GM21737 (cell line): ENCODE results near the gene TPO.
"Not testable (repeated sequence)": the region's sequence is repeated elsewhere in the genome, so short reads cannot be mapped to it uniquely, and the experiment has no call there.

ENCODE experiments used
- ATAC-seq: cut with Tn5 transposase; IDR thresholded peaks from one replicate; pipeline ENCODE4 v1.9.1; 2021; ENCODE audit warnings: mild to moderate bottlenecking, moderate library complexity; ENCODE audit not compliant: unreplicated experiment

TPO gene

DNA sequence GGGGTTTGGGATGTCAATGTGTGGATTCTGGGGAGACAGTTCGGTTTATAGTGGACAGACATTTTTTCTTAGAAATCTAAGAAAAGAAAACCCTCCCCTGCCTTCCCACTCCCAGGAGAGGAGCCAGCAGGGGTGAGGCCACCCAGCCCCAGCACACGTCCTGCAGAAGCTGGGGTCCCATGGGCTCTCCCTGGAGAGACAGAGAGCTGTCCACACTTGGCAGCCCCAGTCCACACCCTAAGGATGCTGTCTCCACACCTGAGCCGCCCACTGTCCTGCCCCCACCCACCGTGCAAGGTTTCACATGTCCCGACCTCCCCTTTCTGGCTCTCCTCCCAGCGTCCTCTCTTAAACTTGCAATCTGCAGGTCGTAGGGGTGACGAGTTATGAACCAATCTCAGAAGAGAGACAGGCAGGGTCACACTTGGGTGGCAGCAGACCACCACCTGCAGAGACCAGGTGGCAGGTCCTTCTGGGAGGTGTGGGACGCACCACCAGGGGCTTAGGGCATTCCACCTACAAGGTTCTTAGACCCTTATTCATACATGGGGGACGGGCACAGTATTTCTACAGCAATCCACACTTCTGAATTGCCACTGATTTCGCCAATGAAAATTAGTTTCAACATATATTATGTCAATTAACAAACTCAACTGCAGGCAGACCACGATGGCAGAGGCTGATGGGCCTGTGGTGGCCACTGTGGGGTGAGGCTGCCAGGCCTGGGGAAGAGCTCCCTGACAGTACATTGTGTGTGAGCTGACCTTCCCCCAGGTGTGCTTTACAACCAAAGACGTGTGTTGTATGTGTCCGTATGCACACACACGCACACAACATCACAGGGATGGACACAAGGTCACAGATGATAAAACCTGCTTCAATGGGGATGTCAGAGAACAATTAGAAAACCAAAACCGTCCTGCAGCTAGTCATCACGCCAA, 158.5 kb downstream of the TPO start:
- ATAC-seq: no peak

DNA sequence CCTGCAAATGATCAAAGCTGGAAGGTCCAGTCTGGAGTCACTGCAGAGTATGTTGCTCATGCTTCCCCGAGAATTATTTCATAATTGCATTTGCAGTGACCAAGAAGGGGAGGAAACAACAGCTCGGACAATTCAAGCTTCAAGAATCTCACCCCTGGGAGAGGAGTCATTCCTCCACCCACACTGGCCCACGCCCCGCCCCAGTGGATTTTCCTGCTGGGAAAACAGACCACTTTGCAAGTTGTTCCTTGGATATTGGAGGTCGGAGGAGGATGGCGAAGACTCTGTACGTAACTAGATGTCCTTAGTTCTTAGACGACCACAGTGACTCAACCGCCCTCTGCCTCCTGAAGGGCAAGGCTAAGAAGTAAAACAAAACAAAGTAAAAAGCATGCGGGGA, 159.4 kb downstream of the TPO start:
- ATAC-seq: no peak

DNA sequence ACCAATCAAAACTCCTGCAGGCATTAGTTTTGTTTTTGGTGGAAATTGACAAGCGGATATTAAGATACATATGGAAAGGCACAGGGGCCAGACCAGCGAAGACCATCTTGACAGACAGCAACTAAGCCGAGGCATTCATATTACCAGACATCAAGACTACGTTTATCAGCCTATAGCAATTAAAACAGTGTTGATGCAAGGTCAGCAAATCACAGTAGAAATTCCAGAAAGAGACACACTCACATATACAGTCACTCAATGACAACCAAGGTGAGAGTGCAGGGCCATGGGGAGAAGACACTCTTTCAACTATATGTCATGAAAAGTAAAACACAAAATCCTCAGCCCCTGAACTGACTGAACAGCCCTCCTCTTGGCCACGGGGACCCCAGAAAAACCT, 164.6 kb downstream of the TPO start:
- ATAC-seq: no peak

DNA sequence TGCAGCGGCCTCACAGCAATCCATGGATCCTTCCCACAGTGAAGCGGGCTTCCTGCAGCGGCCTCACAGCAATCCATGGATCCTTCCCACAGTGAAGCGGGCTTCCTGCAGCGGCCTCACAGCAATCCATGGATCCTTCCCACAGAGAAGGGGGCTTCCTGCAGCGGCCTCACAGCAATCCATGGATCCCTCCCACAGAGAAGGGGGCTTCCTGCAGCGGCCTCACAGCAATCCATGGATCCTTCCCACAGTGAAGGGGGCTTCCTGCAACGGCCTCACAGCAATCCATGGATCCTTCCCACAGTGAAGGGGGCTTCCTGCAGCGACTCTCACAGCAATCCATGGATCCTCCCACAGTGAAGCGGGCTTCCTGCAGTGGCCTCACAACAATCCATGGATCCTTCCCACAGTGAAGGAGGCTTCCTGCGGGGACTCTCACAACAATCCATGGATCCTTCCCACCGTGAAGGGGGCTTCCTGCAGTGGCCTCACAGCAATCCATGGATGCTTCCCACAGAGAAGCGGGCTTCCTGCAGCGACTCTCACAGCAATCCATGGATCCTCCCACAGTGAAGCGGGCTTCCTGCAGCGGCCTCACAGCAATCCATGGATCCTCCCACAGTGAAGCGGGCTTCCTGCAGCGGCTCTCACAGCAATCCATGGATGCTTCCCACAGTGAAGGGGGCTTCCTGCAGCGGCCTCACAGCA, 168.1 kb downstream of the TPO start:
- ATAC-seq: not testable (repeated sequence)

- ATAC-seq: no peak
Observed at GRCh38 chr2:1581965-1582625, 168.8 kb downstream of the TPO start.

DNA sequence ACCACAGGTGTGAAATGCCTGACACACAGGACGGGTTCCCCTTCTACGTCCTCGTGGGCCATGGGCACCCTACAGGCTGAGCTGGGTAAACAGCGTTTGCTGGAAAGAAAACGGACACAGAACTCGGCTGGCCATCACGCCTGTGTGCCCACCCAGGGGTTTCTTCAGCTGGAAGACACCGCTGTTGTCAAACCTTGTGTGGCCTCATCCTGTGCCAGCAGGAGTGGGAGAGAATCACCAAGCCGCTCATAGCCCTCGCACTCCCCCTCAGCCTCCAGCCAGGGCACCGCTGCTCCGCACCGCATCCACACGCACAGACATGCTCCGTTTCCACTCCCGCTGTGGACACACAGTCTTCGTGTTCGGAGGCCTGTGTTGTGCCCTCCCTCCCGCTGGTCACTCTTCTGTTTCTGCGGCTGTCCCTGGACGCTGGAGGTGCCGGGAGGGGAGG, 169.7 kb downstream of the TPO start:
- ATAC-seq: no peak

DNA sequence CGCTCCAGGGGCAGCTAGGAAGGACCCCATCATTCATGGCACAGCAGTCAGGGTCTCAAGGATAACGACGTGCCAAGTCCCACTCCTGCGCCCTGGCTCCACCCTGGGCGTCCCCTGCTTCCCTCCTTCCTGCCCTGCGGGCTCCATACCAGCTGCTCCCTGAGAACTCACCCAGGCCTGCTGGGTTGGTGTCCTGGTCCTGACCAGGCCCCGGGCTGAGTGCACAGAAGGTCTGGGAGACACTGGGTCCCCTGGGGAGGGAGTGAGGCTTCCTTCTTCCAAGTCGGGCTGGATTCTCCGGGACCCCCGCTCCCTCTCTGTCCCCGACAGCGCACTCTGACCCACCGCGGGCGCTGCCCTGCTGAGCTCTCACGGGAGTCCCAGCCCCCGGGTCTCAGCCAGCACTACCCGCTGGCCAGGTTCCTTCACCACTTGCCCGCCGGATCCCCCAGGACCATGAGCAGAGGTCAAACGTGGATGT, 170.8 kb downstream of the TPO start:
- no peak for ATAC-seq

- ATAC-seq: no peak
Observed at GRCh38 chr2:1584691-1585485, 171.6 kb downstream of the TPO start.

GRCh38 chr2:1585635-1586034, 172.4 kb downstream of the TPO start:
- no peak for ATAC-seq

DNA sequence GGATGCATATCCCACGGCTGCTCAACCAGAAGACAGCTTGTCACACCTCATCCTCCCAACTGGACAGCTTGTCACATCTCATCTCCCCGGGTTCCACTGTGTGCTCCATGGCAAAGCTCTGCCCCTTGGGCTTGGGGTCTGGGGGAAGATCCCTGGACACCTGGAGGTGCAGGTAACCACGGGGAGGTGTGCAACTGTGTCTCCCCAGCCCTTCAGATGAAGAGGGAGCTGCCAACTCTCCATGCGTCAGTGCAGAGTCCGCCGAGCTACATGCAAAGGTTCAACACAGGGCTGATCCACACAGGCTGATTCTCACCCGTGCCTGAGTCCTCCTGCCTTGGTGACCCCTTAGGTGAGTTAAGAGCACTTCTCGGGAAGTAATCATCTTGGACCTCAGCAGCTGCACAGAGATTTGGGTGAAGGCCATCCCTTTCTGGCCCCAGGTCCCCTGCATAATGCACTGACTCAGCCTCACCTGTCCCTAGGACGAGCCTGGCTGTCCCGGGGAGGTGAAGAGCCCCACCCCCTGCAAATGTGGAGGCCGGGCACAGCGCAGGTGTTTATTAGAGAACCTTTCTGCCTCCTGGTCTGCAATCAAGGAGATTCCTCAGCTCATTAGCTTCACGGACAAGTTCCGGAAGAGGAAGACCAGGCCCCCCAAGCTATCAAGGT, 173.1 kb downstream of the TPO start:
- ATAC-seq: no peak

- ATAC-seq: no peak
Observed at GRCh38 chr2:1586923-1587840, 173.9 kb downstream of the TPO start.

GRCh38 chr2:1588051-1588977, 175.1 kb downstream of the TPO start:
- ATAC-seq: no peak

DNA sequence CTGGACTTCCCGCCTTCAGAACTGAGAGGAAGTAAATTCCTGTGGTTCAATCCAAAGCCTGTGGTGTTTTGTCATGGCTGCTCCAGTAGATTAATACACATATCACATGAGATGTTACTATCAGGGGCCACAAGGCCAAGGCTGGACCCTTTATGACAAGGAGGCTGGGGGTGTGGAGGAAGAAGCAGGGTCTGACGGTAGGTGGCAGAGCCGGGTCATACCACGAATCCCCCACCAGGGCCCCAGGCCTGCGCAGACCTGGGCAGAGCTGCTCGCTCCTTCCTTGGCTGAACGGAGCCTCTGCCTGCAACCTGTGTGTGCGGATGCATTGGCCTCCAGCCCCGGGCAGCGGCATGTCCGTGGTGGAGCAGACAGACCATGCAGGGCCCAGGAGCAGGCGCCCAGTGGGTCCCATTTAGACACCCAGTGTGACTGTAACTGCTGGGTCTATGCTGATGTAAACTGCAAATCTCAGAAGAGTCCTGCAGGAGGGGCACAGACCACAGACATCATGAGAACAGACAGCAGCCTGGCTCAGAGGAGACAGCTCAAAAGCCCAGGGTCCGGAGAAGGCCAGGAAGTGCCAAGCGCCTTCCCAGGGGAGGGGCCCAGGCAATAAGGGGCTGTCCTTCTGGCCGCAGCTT, 175.8 kb downstream of the TPO start:
- ATAC-seq: no peak

DNA sequence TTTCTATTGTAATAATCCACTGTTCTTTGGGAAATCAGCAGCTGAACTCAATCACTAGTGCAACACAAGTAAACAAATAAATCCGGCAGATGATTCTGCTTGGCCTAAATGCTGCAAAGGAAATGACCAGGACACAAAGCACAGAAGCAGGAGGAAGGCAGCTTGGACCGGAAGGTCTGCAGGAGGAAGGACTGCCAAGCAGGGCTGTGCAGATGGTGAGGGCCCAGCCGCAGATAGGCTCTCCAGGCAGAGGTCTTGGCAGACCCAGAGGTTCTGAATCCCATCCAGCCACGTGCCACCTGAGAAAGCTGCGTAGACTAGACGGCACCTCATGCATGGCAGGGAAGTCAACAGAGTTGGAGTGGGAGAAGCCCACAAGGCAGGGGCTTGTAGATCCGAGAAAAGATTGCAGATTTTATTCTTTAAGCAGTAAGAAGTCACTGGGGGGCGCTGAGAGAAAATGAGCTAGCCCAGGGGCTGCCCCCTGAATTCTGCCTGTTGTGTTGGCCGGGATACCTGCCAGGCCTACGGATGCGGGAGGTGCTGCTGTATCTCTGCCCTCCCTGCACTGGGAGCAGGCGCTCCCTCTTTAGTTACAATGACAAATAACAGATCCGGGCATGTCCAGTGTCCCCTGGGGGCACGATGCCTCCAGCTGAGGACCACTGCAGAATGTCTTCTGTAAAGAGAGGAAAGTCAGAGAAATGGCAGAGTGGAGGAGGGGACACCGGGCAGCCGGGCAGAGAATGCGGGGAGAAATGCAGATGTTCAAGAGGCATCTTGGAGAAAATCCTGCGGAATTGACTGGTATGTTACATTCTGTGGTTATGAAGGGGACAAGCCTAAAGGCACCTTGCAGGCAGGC, 177.6 kb downstream of the TPO start:
- no peak for ATAC-seq

DNA sequence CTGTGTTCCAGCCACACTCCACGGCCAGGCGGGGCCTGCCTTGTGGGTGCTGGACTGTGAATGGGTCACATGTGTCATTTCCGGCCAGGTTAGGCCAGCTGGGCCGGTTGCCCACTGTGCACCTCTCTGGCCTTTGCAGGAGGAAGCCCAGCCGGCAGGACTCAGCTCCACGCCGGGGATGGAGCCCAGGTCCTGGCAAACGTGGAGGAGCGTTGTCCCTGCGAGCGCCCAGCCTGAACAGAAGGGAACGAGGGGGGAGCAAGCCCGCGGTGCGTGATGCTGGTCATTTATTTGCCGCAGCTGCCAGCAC, 178.2 kb downstream of the TPO start:
- no peak for ATAC-seq
